Fibroblast of lung (primary cell): ENCODE results near the gene NPTX2. TPM values are rescaled to one million over a fixed set of nuclear protein-coding genes. Genes with fewer than 3 reads are reported as not detected.

Source experiments
- DNase-seq, 2 donors: peaks; one replicate each; pipeline versions ENCODE4 v3.0.0 to v3.0.0-alpha.2; 2010; ENCODE audit warnings: low read depth in 2 of 2
- H2AFZ ChIP-seq: 2 replicates; pipeline ENCODE4 v1.5.1; 2012; ENCODE audit warnings: low read length, control low read depth, inconsistent platforms
- H3K27ac ChIP-seq: 2 replicates; pipeline ENCODE4 v1.5.1; 2011; ENCODE audit warnings: low read length, control low read depth; ENCODE audit not compliant: insufficient read depth
- H3K27me3 ChIP-seq: 2 replicates; pipeline ENCODE4 v1.5.1; 2011; ENCODE audit warnings: mild to moderate bottlenecking, low read length; ENCODE audit not compliant: control insufficient read depth, insufficient read depth
- H3K36me3 ChIP-seq: 2 replicates; pipeline ENCODE4 v1.5.1; 2011; ENCODE audit warnings: low read length; ENCODE audit not compliant: control insufficient read depth, insufficient read depth
- H3K4me1 ChIP-seq: 2 replicates; pipeline ENCODE4 v1.5.1; 2011; ENCODE audit warnings: low read length; ENCODE audit not compliant: control insufficient read depth, insufficient read depth; ENCODE audit errors: extremely low read depth
- H3K4me2 ChIP-seq: 2 replicates; pipeline ENCODE4 v1.5.1; 2011; ENCODE audit warnings: low read length, control low read depth; ENCODE audit not compliant: insufficient read depth; ENCODE audit errors: extremely low read depth
- H3K4me3 ChIP-seq, 4 experiments: fragments of 200-600 bp in 1 of 4; sonication (generic) in 1 of 4; replicated peaks in 1 of 4; 2 replicates each; pipeline ENCODE4 v1.5.1; 2011 to 2016; ENCODE audit warnings: low read length in 4 of 4, low read depth in 3 of 4, mild to moderate bottlenecking in 3 of 4, control low read depth in 2 of 4, inconsistent platforms in 1 of 4, mixed read lengths in 1 of 4; ENCODE audit not compliant: insufficient read depth in 1 of 4; ENCODE audit errors: control extremely low read depth in 1 of 4
- H3K79me2 ChIP-seq: 2 replicates; pipeline ENCODE4 v1.5.1; 2012; ENCODE audit warnings: mild to moderate bottlenecking, low read length, inconsistent platforms; ENCODE audit not compliant: control insufficient read depth, insufficient read depth
- H3K9ac ChIP-seq: 2 replicates; pipeline ENCODE4 v1.5.1; 2011; ENCODE audit warnings: mild to moderate bottlenecking, low read length, control low read depth; ENCODE audit not compliant: insufficient read depth
- H3K9me3 ChIP-seq: 2 replicates; pipeline ENCODE4 v1.5.1; 2012; ENCODE audit warnings: low read depth, low read length; ENCODE audit not compliant: control insufficient read depth, insufficient read depth
- H4K20me1 ChIP-seq: 2 replicates; pipeline ENCODE4 v1.5.1; 2011; ENCODE audit warnings: low read length; ENCODE audit not compliant: control insufficient read depth, insufficient read depth; ENCODE audit errors: extremely low read depth
- CTCF ChIP-seq, 2 donors: IDR thresholded peaks in 1 of 2; conservative IDR thresholded peaks in 1 of 2; 1 replicate in 1 of 2; 2 replicates in 1 of 2; pipeline ENCODE4 v1.5.1; 2011 to 2012; ENCODE audit warnings: low read length in 2 of 2, control low read depth in 1 of 2, inconsistent platforms in 1 of 2, low read depth in 1 of 2, mild to moderate bottlenecking in 1 of 2
- EZH2 ChIP-seq: IDR thresholded peaks from 2 replicates; pipeline ENCODE4 v1.5.1; 2012; ENCODE audit warnings: low read length, control low read depth, mild to moderate bottlenecking; ENCODE audit errors: missing control alignments
- polyA plus RNA-seq, 2 donors: library from polyadenylated mRNA; depleted of rRNA in 1 of 2; stranded (reverse) in 1 of 2; unstranded in 1 of 2; fragments of >200 nt; gene quantifications; 2 replicates each; pipeline ENCODE4 v1.2.1, GENCODE V29; 2011 to 2012; ENCODE audit warnings: missing spikeins in 1 of 2
- total RNA-seq: library from RNA; depleted of rRNA; stranded (reverse); fragments of >200 nt; gene quantifications from 2 replicates; pipeline ENCODE4 v1.2.1, GENCODE V29; 2014

Gene NPTX2
- total and polyA plus RNA-seq, 2 donors (not counting 1 experiment from before 2014, with no cell fraction given), result under 0.01 to 0.03 TPM

GRCh38 chr7:98603399-98603788, 13.7 kb upstream of the NPTX2 start:
- no peaks in the 10 kb centered on the region for H3K79me2 ChIP-seq
- H3K4me1 ChIP-seq, result no peaks in the 10 kb centered on the region
- no peak overlapping the region for H3K9ac ChIP-seq
- H2AFZ ChIP-seq, result no peak overlapping the region
- H3K27ac ChIP-seq, result no peak overlapping the region
- no peaks in the 10 kb centered on the region for H3K36me3 ChIP-seq
- no peaks in the 10 kb centered on the region for H3K27me3 ChIP-seq
- no peaks in the 10 kb centered on the region for H3K9me3 ChIP-seq
- H3K4me3 ChIP-seq, result no peak overlapping the region
- no peaks in the 10 kb centered on the region for H4K20me1 ChIP-seq
- DNase-seq, result no peak
- no peak for TF ChIP-seq CTCF (conservative IDR thresholded peaks at IDR 0.05 in 1 of 2, IDR thresholded peaks at IDR 0.05 in 1 of 2; ENCODE audit: low read depth in 1 of 2, low read length in 2 of 2)
- TF ChIP-seq EZH2, result no peak
- H3K4me2 ChIP-seq, result no peak overlapping the region

GRCh38 chr7:98613601-98614425, 3.3 kb upstream of the NPTX2 start:
- Histone ChIP-seq H3K9me3 (no peaks in the 10 kb centered on the region), H3K27me3 (no peaks in the 10 kb centered on the region), H2AFZ (no peak overlapping the region), H3K4me1 (no peaks in the 10 kb centered on the region), H3K4me2 (no peak overlapping the region), H3K9ac (no peak overlapping the region), H3K27ac (no peak overlapping the region), H3K4me3 (no peak overlapping the region), H3K79me2 (no peaks in the 10 kb centered on the region), H4K20me1 (no peaks in the 10 kb centered on the region), H3K36me3 (no peaks in the 10 kb centered on the region)
- DNase-seq, result peak; percentile 15 to 39
- TF ChIP-seq EZH2 (no peak), CTCF (conservative IDR thresholded peaks at IDR 0.05 in 1 of 2, IDR thresholded peaks at IDR 0.05 in 1 of 2; ENCODE audit: low read depth in 1 of 2, low read length in 2 of 2) (no peak)

DNA sequence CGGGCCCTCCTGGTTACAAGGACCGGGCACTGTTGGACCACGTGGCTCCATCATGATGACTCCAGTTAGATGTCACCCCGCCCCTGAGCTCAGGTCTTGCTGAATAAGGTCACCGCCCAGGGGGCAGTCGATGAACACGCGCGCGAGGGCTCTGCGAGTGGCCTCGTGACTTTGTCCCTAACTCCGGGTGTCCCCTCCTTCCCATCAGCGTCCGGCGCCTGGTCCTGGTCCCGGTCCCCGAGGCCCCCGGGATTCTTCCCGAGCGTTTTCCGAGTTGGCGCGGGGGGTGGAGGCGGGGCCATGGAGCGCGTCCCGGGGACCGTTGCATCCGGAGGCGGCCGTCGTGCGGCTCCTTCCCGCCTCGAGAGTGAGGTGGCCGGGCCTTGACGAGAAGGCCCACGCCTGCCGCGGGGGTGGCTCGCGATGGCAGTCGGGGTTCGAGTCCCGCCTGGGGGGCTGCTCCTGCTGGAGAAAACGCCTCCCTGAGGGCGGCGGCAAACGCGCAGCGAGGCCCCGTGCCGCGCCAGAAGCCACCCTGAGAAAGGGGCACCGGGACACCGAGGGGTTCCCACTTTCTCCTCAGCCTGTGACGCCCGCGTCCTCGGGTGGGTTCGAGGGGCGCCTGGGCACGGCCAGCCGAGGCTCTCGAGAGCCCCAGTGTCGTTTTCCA, 569 bp upstream of the NPTX2 start:
- Histone ChIP-seq H3K4me1 (no peaks in the 10 kb centered on the region), H3K4me2 (no peak overlapping the region), H3K36me3 (no peaks in the 10 kb centered on the region), H4K20me1 (no peaks in the 10 kb centered on the region), H3K79me2 (no peaks in the 10 kb centered on the region), H3K27ac (no peak overlapping the region), H2AFZ (no peak overlapping the region), H3K9ac (no peak overlapping the region), H3K4me3 (no peak overlapping the region), H3K9me3 (no peaks in the 10 kb centered on the region), H3K27me3 (no peaks in the 10 kb centered on the region)
- no peak for DNase-seq
- TF ChIP-seq CTCF (conservative IDR thresholded peaks at IDR 0.05 in 1 of 2, IDR thresholded peaks at IDR 0.05 in 1 of 2; ENCODE audit: low read depth in 1 of 2, low read length in 2 of 2) (no peak), EZH2 (no peak)
